Measurements from ENCODE around the gene SBF2.

- TF ChIP-seq POLR2A (IDR thresholded peaks at IDR 0.05; ENCODE audit: low read depth, low read length) (no peak), POLR2AphosphoS5 (IDR thresholded peaks at IDR 0.05; ENCODE audit: low read depth, low read length) (no peak), TAF1 (IDR thresholded peaks at IDR 0.05; ENCODE audit: borderline replicate concordance, low read depth, low read length) (no peak)
Observed at GRCh38 chr11:9982796-9983579, 311.0 kb downstream of the SBF2 start.

All from GM12892 (cell line).